HCT116 (cell line): ENCODE data around the gene TMEM143. TPM values are rescaled to one million over a fixed set of nuclear protein-coding genes. Genes with fewer than 3 reads are reported as not detected.

Source experiments
- ATAC-seq: fragments of 200-7000 bp; cut with Tn5 transposase; 2 replicates; pipeline ENCODE4 v1.9.1; 2020; ENCODE audit warnings: mild to moderate bottlenecking, moderate library complexity
- BruUV-seq: library from RNA; stranded (reverse); fragments of 400-500 nt; replicated peaks from 2 replicates; lab custom pipeline; 2021; lab: Mats Ljungman, UMichigan
- CTCF ChIA-PET: fragments of 300-600 bp; sonication (Branson Sonifier 250); formaldehyde crosslinking; loops from one replicate; lab custom pipeline; 2021; ENCODE audit warnings: antibody characterized with exemption; lab: Charles Lee
- POLR2A ChIA-PET: fragments of 300-600, 350-600 bp; sonication (Branson Sonifier 250); formaldehyde crosslinking; loops from one replicate; lab custom pipeline; 2021; ENCODE audit warnings: antibody characterized with exemption; lab: Charles Lee
- RAD21 ChIA-PET, 2 experiments: fragments of 300-600 bp; sonication (Branson Sonifier 250); formaldehyde crosslinking; loops; one replicate each; lab custom pipeline; 2023; ENCODE audit warnings: low total read pairs in 2 of 2; ENCODE audit not compliant: uncharacterized antibody in 2 of 2, unreplicated experiment in 2 of 2, low non-redundant PET in 1 of 2; lab: Charles Lee
- DNase-seq: peaks from one replicate; pipeline ENCODE4 v3.0.0-alpha.2; 2010; ENCODE audit warnings: low read depth, low spot score
- H2AFZ ChIP-seq: fragments of 200-600 bp; shearing (Covaris generic), sonication (generic); 2 replicates; pipeline ENCODE4 v1.6.1; 2017; ENCODE audit warnings: low read depth, mixed run types, mixed read lengths, antibody characterized with exemption, low read length; ENCODE audit not compliant: poor library complexity, severe bottlenecking
- H3K27ac ChIP-seq: 2 replicates; pipeline ENCODE4 v1.5.1; 2012; ENCODE audit warnings: low read depth, low read length
- H3K27me3 ChIP-seq: fragments of 200-600 bp; sonication (generic); 2 replicates; pipeline ENCODE4 v1.6.1; 2016; ENCODE audit warnings: mixed run types, low read length, mixed read lengths; ENCODE audit not compliant: insufficient read depth
- H3K36me3 ChIP-seq, 2 experiments: fragments of 200-500 bp in 1 of 2; fragments of 200-600 bp in 1 of 2; sonication (Bioruptor generic) in 1 of 2; sonication (generic) in 1 of 2; 2 replicates each; pipeline versions ENCODE4 v1.5.1 to v1.6.1; 2014 to 2016; ENCODE audit warnings: low read length in 2 of 2, inconsistent platforms in 1 of 2, mixed read lengths in 1 of 2, mixed run types in 1 of 2; ENCODE audit not compliant: insufficient read depth in 2 of 2, control insufficient read depth in 1 of 2
- H3K4me1 ChIP-seq, 2 experiments: fragments of 200-600 bp in 1 of 2; sonication (generic) in 1 of 2; 2 replicates each; pipeline versions ENCODE4 v1.5.1 to v1.6.1; 2012 to 2017; ENCODE audit warnings: low read length in 2 of 2, inconsistent platforms in 1 of 2, mild to moderate bottlenecking in 1 of 2, mixed read lengths in 1 of 2, mixed run types in 1 of 2, moderate library complexity in 1 of 2; ENCODE audit not compliant: insufficient read depth in 2 of 2, control insufficient read depth in 1 of 2
- H3K4me2 ChIP-seq: fragments of 200-600 bp; sonication (generic); 2 replicates; pipeline ENCODE4 v1.6.1; 2017; ENCODE audit warnings: mixed run types, low read length, mixed read lengths
- H3K4me3 ChIP-seq, 2 experiments: fragments of 200-600 bp in 1 of 2; sonication (generic) in 1 of 2; replicated peaks in 1 of 2; 2 replicates each; pipeline ENCODE4 v1.5.1; 2011 to 2016; ENCODE audit warnings: low read length in 2 of 2, control low read depth in 1 of 2, low read depth in 1 of 2, mild to moderate bottlenecking in 1 of 2, mixed read lengths in 1 of 2, mixed run types in 1 of 2
- H3K79me2 ChIP-seq: fragments of 200-600 bp; sonication (generic); 2 replicates; pipeline ENCODE4 v1.6.1; 2017; ENCODE audit warnings: mild to moderate bottlenecking, mixed run types, low read length, moderate library complexity, mixed read lengths; ENCODE audit not compliant: insufficient read depth
- H3K9ac ChIP-seq: fragments of 200-600 bp; sonication (generic); 2 replicates; pipeline ENCODE4 v1.6.1; 2016; ENCODE audit warnings: low read length, mixed read lengths
- H3K9me2 ChIP-seq: fragments of 200-600 bp; sonication (generic), shearing (Covaris generic); 2 replicates; pipeline ENCODE4 v1.6.1; 2017; ENCODE audit warnings: mixed run types, mild to moderate bottlenecking, moderate library complexity; ENCODE audit not compliant: insufficient read depth
- H3K9me3 ChIP-seq, 2 experiments: fragments of 200-500 bp in 1 of 2; fragments of 200-600 bp in 1 of 2; sonication (Bioruptor generic) in 1 of 2; sonication (generic) in 1 of 2; 2 replicates each; pipeline ENCODE4 v1.6.1; 2014 to 2017; ENCODE audit warnings: low read length in 2 of 2, mixed read lengths in 2 of 2, inconsistent platforms in 1 of 2, low read depth in 1 of 2, mild to moderate bottlenecking in 1 of 2, mixed run types in 1 of 2, moderate library complexity in 1 of 2; ENCODE audit not compliant: control insufficient read depth in 1 of 2, insufficient read depth in 1 of 2
- H4K20me1 ChIP-seq: fragments of 200-600 bp; sonication (generic), shearing (Covaris generic); 2 replicates; pipeline ENCODE4 v1.6.1; 2017; ENCODE audit warnings: mixed run types, mild to moderate bottlenecking, moderate library complexity; ENCODE audit not compliant: insufficient read depth
- CBX3 ChIP-seq: IDR thresholded peaks from 2 replicates; pipeline ENCODE4 v1.6.1; 2012; ENCODE audit warnings: low read depth
- EGR1 ChIP-seq: IDR thresholded peaks from 2 replicates; pipeline ENCODE4 v1.6.1; 2012; ENCODE audit warnings: low read depth
- RAD21 ChIP-seq: IDR thresholded peaks from 2 replicates; pipeline ENCODE4 v1.6.1; 2012; ENCODE audit warnings: low read depth, mild to moderate bottlenecking
- REST ChIP-seq: IDR thresholded peaks from 2 replicates; pipeline ENCODE4 v1.6.1; 2012; ENCODE audit warnings: low read depth
- SRF ChIP-seq: IDR thresholded peaks from 2 replicates; pipeline ENCODE4 v1.6.1; 2012; ENCODE audit warnings: low read depth
- ZBTB33 ChIP-seq: IDR thresholded peaks from 2 replicates; pipeline ENCODE4 v1.6.1; 2011; ENCODE audit warnings: mild to moderate bottlenecking, low read length, moderate library complexity; ENCODE audit not compliant: insufficient replicate concordance; ENCODE audit errors: extremely low read depth
- intact Hi-C: fragments of 100-400 bp; cut with micrococcal nuclease; formaldehyde crosslinking; loops from 2 replicates; pipeline ENCODE4 v1.10.0; 2022
- total RNA-seq: library from RNA; stranded (reverse); gene quantifications from one replicate; pipeline ENCODE4 v1.2.1, GENCODE V29; 2021; ENCODE audit not compliant: unreplicated experiment

The TMEM143 gene
- total RNA-seq, 1 experiment from 2014 or later = 13.2 TPM

GRCh38 chr19:48287748-48288147 lies 76.0 kb downstream of the TMEM143 start:
- Histone ChIP-seq H3K4me3 (no peak overlapping the region), H2AFZ (no peak overlapping the region), H3K4me2 (no peak overlapping the region), H3K9me3 (peaks cover 15 to 20% of the 10 kb centered on the region in 2 experiments; a peak in 3 of 4 replicates), H3K27ac (no peak overlapping the region), H3K79me2 (no peaks in the 10 kb centered on the region), H3K27me3 (no peaks in the 10 kb centered on the region), H3K4me1 (peaks cover 0 to 16% of the 10 kb centered on the region in 2 experiments; a peak in 3 of 4 replicates), H3K36me3 (peaks cover 10 to 27% of the 10 kb centered on the region in 2 experiments; a peak in 2 of 4 replicates), H3K9me2 (no peaks in the 10 kb centered on the region), H3K9ac (no peak overlapping the region), H4K20me1 (no peaks in the 10 kb centered on the region)
- ChIA-PET RAD21 (no interaction called here), CTCF (no interaction called here), POLR2A (interaction anchor here (0.6 kb wide), 1 partner anchor 488 kb away, joined by 3 read pairs; no protein-coding TSS in a partner anchor)
- TF ChIP-seq RAD21 (no peak), SRF (no peak), EGR1 (no peak)
- DNase-seq (no peak), ATAC-seq (no peak)
- intact Hi-C loops = no loop called here
- BruUV-seq = no TSS peak

GRCh38 chr19:48284896-48285295 lies 78.8 kb downstream of the TMEM143 start:
- H4K20me1 ChIP-seq = no peaks in the 10 kb centered on the region
- CTCF ChIA-PET = no interaction called here
- H2AFZ ChIP-seq = no peak overlapping the region
- POLR2A ChIA-PET = no interaction called here
- no peak for ATAC-seq
- no peaks in the 10 kb centered on the region for H3K79me2 ChIP-seq
- no peak overlapping the region for H3K27ac ChIP-seq
- H3K9me2 ChIP-seq = no peaks in the 10 kb centered on the region
- TF ChIP-seq CBX3 (no peak), EGR1 (no peak), ZBTB33 (no peak), REST (no peak)
- no peak overlapping the region for H3K9ac ChIP-seq
- intact Hi-C loops = no loop called here
- no TSS peak for BruUV-seq
- no peaks in the 10 kb centered on the region for H3K4me1 ChIP-seq
- H3K9me3 ChIP-seq = peaks cover 16 to 20% of the 10 kb centered on the region in 2 experiments; a peak in 3 of 4 replicates
- no peak overlapping the region for H3K4me2 ChIP-seq
- H3K27me3 ChIP-seq = no peaks in the 10 kb centered on the region
- RAD21 ChIA-PET = no interaction called here
- H3K4me3 ChIP-seq = no peak overlapping the region
- peaks cover 10 to 29% of the 10 kb centered on the region in 2 experiments; a peak in 2 of 4 replicates for H3K36me3 ChIP-seq
- DNase-seq = no peak
